NCI-H1930 (cell line): ENCODE data around the gene RALGDS.
"Not testable (repeated sequence)": the region's sequence is repeated elsewhere in the genome, so short reads cannot be mapped to it uniquely, and the experiment has no call there.

Experiments used
- DNase-seq, 2 experiments: peaks; one replicate each; lab custom pipeline; 2025; lab: John Stamatoyannopoulos, UW

RALGDS gene

GRCh38 chr9:133067006-133067405, 54.0 kb downstream of the RALGDS start:
- no peak for DNase-seq

GRCh38 chr9:133066181-133066983, 54.7 kb downstream of the RALGDS start:
- no peak for DNase-seq

GRCh38 chr9:133065070-133065388, 56.0 kb downstream of the RALGDS start:
- no peak for DNase-seq

GRCh38 chr9:133064241-133065069, 56.6 kb downstream of the RALGDS start:
- DNase-seq: no peak

- DNase-seq: no peak
Measured at GRCh38 chr9:133063500-133064231, 57.4 kb downstream of the RALGDS start.

- no peak for DNase-seq
Measured at GRCh38 chr9:133063159-133063499, 57.9 kb downstream of the RALGDS start.

GRCh38 chr9:133062569-133062968, 58.5 kb downstream of the RALGDS start:
- not testable (repeated sequence) for DNase-seq

- DNase-seq: not testable (repeated sequence)
Measured at GRCh38 chr9:133061764-133062145, 59.3 kb downstream of the RALGDS start, which contains the start of gene CEL. Gene CEL (plus strand): TSS chr9:133061981. CDS start chr9:133062003, 22 bp downstream.

- not testable (repeated sequence) for DNase-seq
Measured at GRCh38 chr9:133061019-133061763, 59.8 kb downstream of the RALGDS start.

GRCh38 chr9:133060417-133060841, 60.6 kb downstream of the RALGDS start:
- no peak for DNase-seq

GRCh38 chr9:133059623-133060022, 61.4 kb downstream of the RALGDS start:
- DNase-seq: no peak

- no peak for DNase-seq
Measured at GRCh38 chr9:133058550-133059320, 62.3 kb downstream of the RALGDS start.

GRCh38 chr9:133058071-133058470, 63.0 kb downstream of the RALGDS start:
- DNase-seq: no peak

GRCh38 chr9:133057553-133057952, 63.5 kb downstream of the RALGDS start:
- DNase-seq: no peak

- no peak for DNase-seq
Measured at GRCh38 chr9:133057006-133057405, 64.0 kb downstream of the RALGDS start.

GRCh38 chr9:133056533-133056932, 64.5 kb downstream of the RALGDS start:
- DNase-seq: no peak

GRCh38 chr9:133055788-133056420, 65.1 kb downstream of the RALGDS start:
- no peak for DNase-seq

GRCh38 chr9:133054966-133055365, 66.1 kb downstream of the RALGDS start:
- DNase-seq: no peak

GRCh38 chr9:133054194-133054890, 66.7 kb downstream of the RALGDS start:
- no peak for DNase-seq

- DNase-seq: no peak
Measured at GRCh38 chr9:133051966-133052539, 69.0 kb downstream of the RALGDS start.
